Measurements from ENCODE around the gene EPM2A.
"Not testable (repeated sequence)": the region's sequence is repeated elsewhere in the genome, so short reads cannot be mapped to it uniquely, and the experiment has no call there.

GRCh38 chr6:145697401-145697800, 37.9 kb downstream of the EPM2A start:
- TF ChIP-seq CTCF (IDR thresholded peaks at IDR 0.05); POLR2A (IDR thresholded peaks at IDR 0.05; ENCODE audit: low read length); SREBF2 (IDR thresholded peaks at IDR 0.05); RNF2 (IDR thresholded peaks at IDR 0.05; ENCODE audit: borderline replicate concordance, low read depth); REST (IDR thresholded peaks at IDR 0.05); USF2 (IDR thresholded peaks at IDR 0.05); HMGXB4 (CRISPR knock-in tag; IDR thresholded peaks at IDR 0.05; ENCODE audit: borderline replicate concordance); NFE2L2 (conservative IDR thresholded peaks at IDR 0.05; ENCODE audit: low read length); RAD21 (conservative IDR thresholded peaks at IDR 0.05 in 1 of 2, IDR thresholded peaks at IDR 0.05 in 1 of 2); ESRRA (IDR thresholded peaks at IDR 0.05; ENCODE audit: borderline replicate concordance, low read length); RCOR1 (IDR thresholded peaks at IDR 0.05; ENCODE audit: low read depth, low read length); ZFP36 (IDR thresholded peaks at IDR 0.05; ENCODE audit: borderline replicate concordance, partially characterized antibody): not testable (repeated sequence)

All from A549 (cell line).